MCF 10A (cell line): ENCODE data around the gene SLC1A1. TPM values are rescaled to one million over a fixed set of nuclear protein-coding genes. Genes with fewer than 3 reads are reported as not detected.

Source experiments
- BruUV-seq: library from RNA; stranded (reverse); fragments of 400-500 nt; replicated peaks from 2 replicates; lab custom pipeline; 2021; lab: Mats Ljungman, UMichigan
- CTCF ChIA-PET: fragments of 300-600 bp; sonication (Branson Sonifier 250); formaldehyde crosslinking; extraction: SDS; loops from one replicate; lab custom pipeline; 2021; ENCODE audit warnings: antibody characterized with exemption, inconsistent platforms; lab: Yijun Ruan, JAX
- POLR2A ChIA-PET: fragments of 300-600, 350-650 bp; sonication (Branson Sonifier 250); formaldehyde crosslinking; extraction: SDS; loops from one replicate; lab custom pipeline; 2020; ENCODE audit warnings: antibody characterized with exemption, inconsistent platforms; lab: Yijun Ruan, JAX
- DNase-seq: peaks from one replicate; pipeline ENCODE4 v3.0.0-alpha.2; 2018; ENCODE audit not compliant: unreplicated experiment
- H3K27ac Mint-ChIP-seq: one replicate; pipeline ENCODE4 v1.8.0; 2022; ENCODE audit warnings: mild to moderate bottlenecking, low read depth, mixed read lengths; ENCODE audit not compliant: unreplicated experiment
- H3K27me3 Mint-ChIP-seq: one replicate; pipeline ENCODE4 v1.8.0; 2022; ENCODE audit warnings: mixed read lengths; ENCODE audit not compliant: insufficient read depth, unreplicated experiment
- H3K36me3 Mint-ChIP-seq: one replicate; pipeline ENCODE4 v1.8.0; 2022; ENCODE audit warnings: mild to moderate bottlenecking, moderate library complexity, mixed read lengths; ENCODE audit not compliant: insufficient read depth, unreplicated experiment
- H3K4me1 Mint-ChIP-seq: one replicate; pipeline ENCODE4 v1.8.0; 2022; ENCODE audit warnings: mixed read lengths; ENCODE audit not compliant: insufficient read depth, unreplicated experiment
- H3K4me3 Mint-ChIP-seq: one replicate; pipeline ENCODE4 v1.8.0; 2022; ENCODE audit warnings: mild to moderate bottlenecking, moderate library complexity, mixed read lengths; ENCODE audit not compliant: unreplicated experiment
- H3K9me3 Mint-ChIP-seq: one replicate; pipeline ENCODE4 v1.8.0; 2022; ENCODE audit warnings: mixed read lengths; ENCODE audit not compliant: unreplicated experiment
- intact Hi-C: fragments of 100-400 bp; cut with micrococcal nuclease; formaldehyde crosslinking; loops from 2 replicates; pipeline ENCODE4 v1.14.1; 2022
- total RNA-seq: library from RNA; stranded (reverse); gene quantifications from 2 replicates; pipeline ENCODE4 v1.2.3, GENCODE V29; 2022
- TF ChIP-seq, protein P1 (sequence below): fragments of 200-600 bp; IDR thresholded peaks from one replicate; pipeline ENCODE4 v1.8.0; 2022; ENCODE audit warnings: antibody characterized with exemption, mild to moderate bottlenecking; ENCODE audit not compliant: unreplicated experiment

SLC1A1 gene
- total RNA-seq, 1 experiment from 2014 or later, result 0.16 TPM

DNA sequence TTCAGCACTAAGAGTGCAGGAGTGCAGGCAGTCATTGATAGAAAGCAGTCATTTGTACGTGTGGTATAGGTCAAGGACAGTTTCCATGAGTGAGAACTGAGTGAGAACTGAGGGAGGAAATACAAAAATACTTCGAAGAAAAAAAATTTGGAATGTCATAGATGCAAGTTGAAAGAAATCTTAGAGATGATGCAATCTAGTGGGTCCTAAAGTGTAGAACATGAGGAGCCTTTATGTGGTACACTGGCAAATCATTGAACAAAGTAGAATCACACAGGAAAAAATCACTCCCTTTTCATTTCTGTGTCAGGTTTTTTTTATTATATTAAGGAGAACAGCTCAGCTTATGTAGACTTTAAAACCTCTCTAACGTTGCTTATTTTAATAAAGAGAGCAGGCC is 26.4 kb upstream of the SLC1A1 start:
- H3K4me1 Mint-ChIP-seq, result no peaks in the 10 kb centered on the region
- intact Hi-C loops, result no loop called here
- POLR2A ChIA-PET, result no interaction called here
- no peaks in the 10 kb centered on the region for H3K9me3 Mint-ChIP-seq
- H3K27ac Mint-ChIP-seq, result no peak overlapping the region
- H3K4me3 Mint-ChIP-seq, result no peak overlapping the region
- no TSS peak for BruUV-seq
- TF ChIP-seq, protein P1, sequence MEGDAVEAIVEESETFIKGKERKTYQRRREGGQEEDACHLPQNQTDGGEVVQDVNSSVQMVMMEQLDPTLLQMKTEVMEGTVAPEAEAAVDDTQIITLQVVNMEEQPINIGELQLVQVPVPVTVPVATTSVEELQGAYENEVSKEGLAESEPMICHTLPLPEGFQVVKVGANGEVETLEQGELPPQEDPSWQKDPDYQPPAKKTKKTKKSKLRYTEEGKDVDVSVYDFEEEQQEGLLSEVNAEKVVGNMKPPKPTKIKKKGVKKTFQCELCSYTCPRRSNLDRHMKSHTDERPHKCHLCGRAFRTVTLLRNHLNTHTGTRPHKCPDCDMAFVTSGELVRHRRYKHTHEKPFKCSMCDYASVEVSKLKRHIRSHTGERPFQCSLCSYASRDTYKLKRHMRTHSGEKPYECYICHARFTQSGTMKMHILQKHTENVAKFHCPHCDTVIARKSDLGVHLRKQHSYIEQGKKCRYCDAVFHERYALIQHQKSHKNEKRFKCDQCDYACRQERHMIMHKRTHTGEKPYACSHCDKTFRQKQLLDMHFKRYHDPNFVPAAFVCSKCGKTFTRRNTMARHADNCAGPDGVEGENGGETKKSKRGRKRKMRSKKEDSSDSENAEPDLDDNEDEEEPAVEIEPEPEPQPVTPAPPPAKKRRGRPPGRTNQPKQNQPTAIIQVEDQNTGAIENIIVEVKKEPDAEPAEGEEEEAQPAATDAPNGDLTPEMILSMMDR, result no peak
- CTCF ChIA-PET, result no interaction called here
- H3K36me3 Mint-ChIP-seq, result no peaks in the 10 kb centered on the region
- peaks cover 2% of the 10 kb centered on the region for H3K27me3 Mint-ChIP-seq
- no peak for DNase-seq

DNA sequence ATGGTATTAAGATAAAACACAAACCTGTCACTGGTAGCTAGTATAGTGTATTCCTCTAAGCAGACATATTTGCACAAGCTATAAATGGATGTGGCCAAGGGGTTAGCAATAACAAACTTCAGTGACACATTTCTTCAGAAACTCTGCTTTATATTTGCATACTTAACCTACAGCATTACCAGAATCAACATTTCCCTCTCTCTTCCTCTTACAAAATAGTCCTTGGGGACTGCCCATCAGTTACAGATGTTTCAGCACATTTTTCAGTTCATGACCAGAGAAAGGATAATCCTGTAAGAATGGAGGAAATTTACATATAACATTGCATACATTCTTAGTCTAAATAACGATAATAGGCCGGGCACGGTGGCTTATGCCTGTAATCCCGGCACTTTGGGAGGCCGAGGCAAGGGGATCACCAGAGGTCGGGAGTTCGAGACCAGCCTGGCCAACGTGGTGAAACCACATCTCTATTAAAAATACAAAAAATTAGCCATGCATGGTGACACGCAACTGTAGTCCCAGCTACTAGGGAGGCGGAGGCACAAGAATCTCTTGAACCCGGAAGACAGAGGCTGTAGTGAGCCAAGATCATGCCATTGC is 25.3 kb upstream of the SLC1A1 start:
- intact Hi-C loops, result no loop called here
- TF ChIP-seq, protein P1, result no peak
- BruUV-seq, result no TSS peak
- Mint-ChIP-seq H3K36me3 (no peaks in the 10 kb centered on the region), H3K27me3 (peaks cover 13% of the 10 kb centered on the region), H3K27ac (no peak overlapping the region), H3K4me1 (no peaks in the 10 kb centered on the region), H3K4me3 (no peak overlapping the region), H3K9me3 (no peaks in the 10 kb centered on the region)
- CTCF ChIA-PET, result no interaction called here
- POLR2A ChIA-PET, result no interaction called here
- DNase-seq, result no peak

DNA sequence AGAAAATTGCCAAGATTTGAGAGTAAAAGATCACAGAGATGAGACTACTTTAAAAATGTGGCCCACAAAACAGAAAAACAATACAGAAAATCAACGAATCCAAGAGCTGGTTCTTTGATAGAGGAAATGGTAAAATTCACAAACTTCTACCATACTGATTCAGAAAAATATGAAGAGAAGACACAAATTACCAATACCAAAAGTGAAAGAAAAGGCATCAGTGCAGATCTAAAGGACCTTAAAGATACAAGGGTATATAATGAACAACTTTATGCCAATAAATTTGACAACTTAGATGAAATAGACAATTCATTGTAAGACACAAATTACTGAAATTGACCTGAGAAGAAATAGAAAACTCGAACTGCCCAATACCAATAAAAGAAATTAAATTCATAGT is 24.4 kb upstream of the SLC1A1 start:
- TF ChIP-seq, protein P1, result no peak
- no TSS peak for BruUV-seq
- intact Hi-C loops, result no loop called here
- Mint-ChIP-seq H3K27me3 (peaks cover 13% of the 10 kb centered on the region), H3K4me3 (no peak overlapping the region), H3K36me3 (no peaks in the 10 kb centered on the region), H3K9me3 (no peaks in the 10 kb centered on the region), H3K4me1 (no peaks in the 10 kb centered on the region), H3K27ac (no peak overlapping the region)
- POLR2A ChIA-PET, result no interaction called here
- CTCF ChIA-PET, result interaction anchor here (0.5 kb wide), 1 partner anchor 78 kb away, joined by 4 read pairs; no protein-coding TSS in a partner anchor
- DNase-seq, result no peak

DNA sequence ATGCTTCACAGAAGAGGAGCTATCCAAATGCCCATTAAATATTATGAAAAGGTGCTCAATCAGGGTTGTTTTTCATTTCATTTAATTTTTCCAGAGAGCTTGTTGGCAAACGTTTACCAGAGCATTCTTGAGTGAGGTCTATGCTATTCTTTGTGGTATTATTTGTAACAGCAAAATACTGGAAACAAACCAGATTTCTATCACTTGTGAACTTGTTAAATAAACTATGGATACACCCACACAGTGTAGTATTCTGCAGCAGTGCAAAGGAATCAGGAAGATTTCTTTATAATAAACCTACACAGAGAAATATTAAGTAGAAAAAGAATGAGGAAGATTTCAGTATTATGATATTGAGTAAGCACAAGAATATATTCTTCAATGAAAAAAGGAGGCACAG is 15.0 kb upstream of the SLC1A1 start:
- intact Hi-C loops, result no loop called here
- Mint-ChIP-seq H3K4me1 (no peaks in the 10 kb centered on the region), H3K9me3 (no peaks in the 10 kb centered on the region), H3K27ac (no peak overlapping the region), H3K4me3 (no peak overlapping the region), H3K27me3 (no peaks in the 10 kb centered on the region), H3K36me3 (no peaks in the 10 kb centered on the region)
- ChIA-PET CTCF (no interaction called here), POLR2A (no interaction called here)
- no peak for DNase-seq
- TF ChIP-seq, protein P1, result no peak
- no TSS peak for BruUV-seq
